ENCODE measurements around the gene NPFFR2.
"Not testable (repeated sequence)": the region's sequence is repeated elsewhere in the genome, so short reads cannot be mapped to it uniquely, and the experiment has no call there.

The NPFFR2 gene

GRCh38 chr4:72031868-72032608 is at the start of gene NPFFR2:
TSS of gene NPFFR2 (plus strand) at chr4:72032000. CDS start at chr4:72128592, 96,592 bp downstream.
- no peak for DNase-seq (ENCODE audit: low read depth in 2 of 2)

- DNase-seq (ENCODE audit: low read depth in 2 of 2) = no peak
These were observed 39.1 kb upstream of the NPFFR2 start for GRCh38 chr4:71992571-71993312.

GRCh38 chr4:71994559-71994958 is 37.2 kb upstream of the NPFFR2 start:
- DNase-seq (ENCODE audit: low read depth in 2 of 2) = no peak

GRCh38 chr4:71995297-71995696 is 36.5 kb upstream of the NPFFR2 start:
- DNase-seq (ENCODE audit: low read depth in 2 of 2) = no peak

- DNase-seq (ENCODE audit: low read depth in 2 of 2) = no peak
These were observed 25.2 kb upstream of the NPFFR2 start for GRCh38 chr4:72006586-72006985.

GRCh38 chr4:72011906-72012305 is 19.9 kb upstream of the NPFFR2 start:
- no peak for DNase-seq (ENCODE audit: low read depth in 2 of 2)

GRCh38 chr4:72016011-72016410 is 15.8 kb upstream of the NPFFR2 start:
- no peak for DNase-seq (ENCODE audit: low read depth in 2 of 2)

GRCh38 chr4:72019688-72020087 is 12.1 kb upstream of the NPFFR2 start:
- DNase-seq (ENCODE audit: low read depth in 2 of 2) = no peak

GRCh38 chr4:72022553-72022952 is 9.2 kb upstream of the NPFFR2 start:
- DNase-seq (ENCODE audit: low read depth in 2 of 2) = no peak

GRCh38 chr4:72055566-72055965 is 23.8 kb downstream of the NPFFR2 start:
- DNase-seq (ENCODE audit: low read depth in 2 of 2) = no peak

GRCh38 chr4:72063726-72064125 is 31.9 kb downstream of the NPFFR2 start:
- DNase-seq (ENCODE audit: low read depth in 2 of 2) = no peak

GRCh38 chr4:72067051-72067450 is 35.3 kb downstream of the NPFFR2 start:
- DNase-seq (ENCODE audit: low read depth in 2 of 2) = no peak

- no peak for DNase-seq (ENCODE audit: low read depth in 2 of 2)
These were observed 42.0 kb downstream of the NPFFR2 start for GRCh38 chr4:72073816-72074215.

- no peak for DNase-seq (ENCODE audit: low read depth in 2 of 2)
These were observed 44.8 kb downstream of the NPFFR2 start for GRCh38 chr4:72076562-72076961.

GRCh38 chr4:72077346-72077745 is 45.5 kb downstream of the NPFFR2 start:
- no peak for DNase-seq (ENCODE audit: low read depth in 2 of 2)

- no peak for DNase-seq (ENCODE audit: low read depth in 2 of 2)
These were observed 52.8 kb downstream of the NPFFR2 start for GRCh38 chr4:72084587-72085011.

GRCh38 chr4:72090606-72091005 is 58.8 kb downstream of the NPFFR2 start:
- DNase-seq (ENCODE audit: low read depth in 2 of 2) = not testable (repeated sequence)

GRCh38 chr4:72094059-72094797 is 62.4 kb downstream of the NPFFR2 start:
- DNase-seq (ENCODE audit: low read depth in 2 of 2) = no peak

GRCh38 chr4:72107456-72107855 is 75.7 kb downstream of the NPFFR2 start:
- DNase-seq (ENCODE audit: low read depth in 2 of 2) = no peak

- no peak for DNase-seq (ENCODE audit: low read depth in 2 of 2)
These were observed 77.6 kb downstream of the NPFFR2 start for GRCh38 chr4:72109364-72109763.

- no peak for DNase-seq (ENCODE audit: low read depth in 2 of 2)
These were observed 78.2 kb downstream of the NPFFR2 start for GRCh38 chr4:72109959-72110497.

- no peak for DNase-seq (ENCODE audit: low read depth in 2 of 2)
These were observed 79.1 kb downstream of the NPFFR2 start for GRCh38 chr4:72110886-72111285.

Measured in stimulated activated CD8-positive, alpha-beta memory T cell treated with anti-CD3 and anti-CD28 coated beads, Interleukin-7, amount 100 ng/mL, for 1 hour (primary cell).